MCF 10A (cell line): ENCODE measurements around the gene ELL. TPM values are rescaled to one million over a fixed set of nuclear protein-coding genes. Genes with fewer than 3 reads are reported as not detected.

ENCODE experiments used
- BruUV-seq: library from RNA; stranded (reverse); fragments of 400-500 nt; replicated peaks from 2 replicates; lab custom pipeline; 2021; lab: Mats Ljungman, UMichigan
- CTCF ChIA-PET: fragments of 300-600 bp; sonication (Branson Sonifier 250); formaldehyde crosslinking; extraction: SDS; loops from one replicate; lab custom pipeline; 2021; ENCODE audit warnings: antibody characterized with exemption, inconsistent platforms; lab: Yijun Ruan, JAX
- POLR2A ChIA-PET: fragments of 300-600, 350-650 bp; sonication (Branson Sonifier 250); formaldehyde crosslinking; extraction: SDS; loops from one replicate; lab custom pipeline; 2020; ENCODE audit warnings: antibody characterized with exemption, inconsistent platforms; lab: Yijun Ruan, JAX
- DNase-seq: peaks from one replicate; pipeline ENCODE4 v3.0.0-alpha.2; 2018; ENCODE audit not compliant: unreplicated experiment
- H3K27ac Mint-ChIP-seq: one replicate; pipeline ENCODE4 v1.8.0; 2022; ENCODE audit warnings: mild to moderate bottlenecking, low read depth, mixed read lengths; ENCODE audit not compliant: unreplicated experiment
- H3K27me3 Mint-ChIP-seq: one replicate; pipeline ENCODE4 v1.8.0; 2022; ENCODE audit warnings: mixed read lengths; ENCODE audit not compliant: insufficient read depth, unreplicated experiment
- H3K36me3 Mint-ChIP-seq: one replicate; pipeline ENCODE4 v1.8.0; 2022; ENCODE audit warnings: mild to moderate bottlenecking, moderate library complexity, mixed read lengths; ENCODE audit not compliant: insufficient read depth, unreplicated experiment
- H3K4me1 Mint-ChIP-seq: one replicate; pipeline ENCODE4 v1.8.0; 2022; ENCODE audit warnings: mixed read lengths; ENCODE audit not compliant: insufficient read depth, unreplicated experiment
- H3K4me3 Mint-ChIP-seq: one replicate; pipeline ENCODE4 v1.8.0; 2022; ENCODE audit warnings: mild to moderate bottlenecking, moderate library complexity, mixed read lengths; ENCODE audit not compliant: unreplicated experiment
- H3K9me3 Mint-ChIP-seq: one replicate; pipeline ENCODE4 v1.8.0; 2022; ENCODE audit warnings: mixed read lengths; ENCODE audit not compliant: unreplicated experiment
- CTCF ChIP-seq: fragments of 200-600 bp; IDR thresholded peaks from one replicate; pipeline ENCODE4 v1.8.0; 2022; ENCODE audit warnings: antibody characterized with exemption, mild to moderate bottlenecking; ENCODE audit not compliant: unreplicated experiment
- intact Hi-C: fragments of 100-400 bp; cut with micrococcal nuclease; formaldehyde crosslinking; loops from 2 replicates; pipeline ENCODE4 v1.14.1; 2022
- total RNA-seq: library from RNA; stranded (reverse); gene quantifications from 2 replicates; pipeline ENCODE4 v1.2.3, GENCODE V29; 2022

The ELL gene
- total RNA-seq, 1 experiment from 2014 or later, result 22.4 TPM

GRCh38 chr19:18396471-18397241 is 125.2 kb downstream of the ELL start:
- DNase-seq, result no peak
- intact Hi-C loops, result no loop called here
- H3K36me3 Mint-ChIP-seq, result no peaks in the 10 kb centered on the region
- TF ChIP-seq CTCF, result no peak
- no peak overlapping the region for H3K4me3 Mint-ChIP-seq
- no peak overlapping the region for H3K27ac Mint-ChIP-seq
- peaks cover 6% of the 10 kb centered on the region for H3K4me1 Mint-ChIP-seq
- no peaks in the 10 kb centered on the region for H3K27me3 Mint-ChIP-seq
- ChIA-PET POLR2A (interaction anchor here (0.5 kb wide), 1 partner anchor 74 kb away, joined by 3 read pairs; the partner anchor contains the start of gene LSM4), CTCF (interaction anchor here (0.7 to 1.0 kb wide), 3 partner anchors 11 to 43 kb away, joined by 3 read pairs; partner anchors contain the start of gene GDF15)
- no TSS peak for BruUV-seq
- no peaks in the 10 kb centered on the region for H3K9me3 Mint-ChIP-seq

DNA sequence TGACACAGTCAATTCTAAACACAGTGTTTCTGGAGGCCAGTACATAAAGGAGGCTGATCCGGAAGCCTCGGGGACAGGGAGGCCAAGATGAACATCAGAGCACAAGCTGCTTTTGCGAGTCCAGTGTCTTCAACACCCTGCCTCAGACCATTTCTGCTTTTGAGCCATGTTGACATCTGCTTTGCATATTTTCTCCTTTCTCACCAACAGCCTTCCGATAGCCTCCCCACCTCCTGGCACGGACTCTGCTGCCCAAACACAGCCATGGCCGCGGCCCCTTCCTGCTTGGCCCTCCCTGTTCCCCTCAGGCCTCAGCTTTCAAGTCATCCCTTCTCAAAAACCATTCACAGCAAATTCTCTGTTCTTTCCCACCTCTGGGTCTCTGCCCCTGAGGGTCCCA is 128.0 kb downstream of the ELL start:
- ChIA-PET CTCF (interaction anchor here (0.6 to 1.2 kb wide), 3 partner anchors 17 to 50 kb away, joined by 3 to 4 read pairs (median 3); no protein-coding TSS in a partner anchor), POLR2A (no interaction called here)
- intact Hi-C loops, result no loop called here
- BruUV-seq, result no TSS peak
- DNase-seq, result no peak
- Mint-ChIP-seq H3K27ac (no peak overlapping the region), H3K4me1 (peaks cover 12% of the 10 kb centered on the region), H3K36me3 (peaks cover 22% of the 10 kb centered on the region), H3K9me3 (no peaks in the 10 kb centered on the region), H3K4me3 (no peak overlapping the region), H3K27me3 (no peaks in the 10 kb centered on the region)
- TF ChIP-seq CTCF, result no peak

DNA sequence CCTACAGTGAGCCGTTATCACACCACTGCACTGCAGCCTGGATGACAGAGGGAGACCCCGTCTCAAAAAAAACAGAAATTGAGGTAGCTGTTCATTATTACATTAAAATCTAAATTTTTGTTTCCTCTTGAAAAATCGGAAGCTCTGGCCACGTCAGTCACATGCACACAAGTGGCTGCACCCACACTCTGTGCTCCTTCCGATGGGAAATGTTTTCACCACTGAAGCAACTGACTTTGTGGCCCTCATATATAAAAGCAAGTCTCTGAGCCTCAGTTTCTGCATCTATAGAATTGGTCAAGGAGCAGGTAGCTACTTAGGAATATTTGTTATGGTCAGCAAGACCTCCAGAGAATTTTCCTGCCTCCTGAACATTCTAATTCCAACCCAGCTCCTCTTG is 128.9 kb downstream of the ELL start:
- DNase-seq, result no peak
- TF ChIP-seq CTCF, result no peak
- Mint-ChIP-seq H3K4me3 (no peak overlapping the region), H3K27ac (no peak overlapping the region), H3K27me3 (no peaks in the 10 kb centered on the region), H3K4me1 (peaks cover 9% of the 10 kb centered on the region), H3K36me3 (peaks cover 28% of the 10 kb centered on the region), H3K9me3 (no peaks in the 10 kb centered on the region)
- BruUV-seq, result no TSS peak
- intact Hi-C loops, result no loop called here
- CTCF ChIA-PET, result interaction anchor here (0.6 to 5.5 kb wide), 4 partner anchors 9 to 68 kb away, joined by 3 to 38 read pairs (median 4); no protein-coding TSS in a partner anchor
- POLR2A ChIA-PET, result interaction anchor here (1.5 kb wide), 1 partner anchor 114 kb away, joined by 3 read pairs; no protein-coding TSS in a partner anchor

Other genes starting within 250 kb of the ELL start
- gene IQCN, start 247.6 kb downstream of the ELL start, total RNA-seq, result 0.26 and 0.42 TPM in 2 replicates
- gene JUND, start 240.4 kb downstream of the ELL start, total RNA-seq, result 120 and 123 TPM in 2 replicates
- gene LSM4, start 199.0 kb downstream of the ELL start, total RNA-seq, result 172 and 193 TPM in 2 replicates
- 6.5 and 11.9 TPM in 2 replicates for gene PGPEP1, start 181.5 kb downstream of the ELL start, total RNA-seq
- 193 and 288 TPM in 2 replicates for gene GDF15, start 135.9 kb downstream of the ELL start, total RNA-seq
- gene LRRC25, start 124.4 kb downstream of the ELL start, total RNA-seq, result not detected in 2 replicates
- 22.3 and 26.3 TPM in 2 replicates for gene SSBP4, start 102.7 kb downstream of the ELL start, total RNA-seq
- 6.8 and 7.7 TPM in 2 replicates for gene ISYNA1, start 83.9 kb downstream of the ELL start, total RNA-seq
- gene FKBP8, start 21.5 kb upstream of the ELL start, total RNA-seq, result 142 and 154 TPM in 2 replicates
- 120 and 126 TPM in 2 replicates for gene KXD1, start 35.8 kb upstream of the ELL start, total RNA-seq
- 1,330 and 1,392 TPM in 2 replicates for gene UBA52, start 49.8 kb upstream of the ELL start, total RNA-seq
- 29.6 and 49.3 TPM in 2 replicates for gene REX1BD, start 66.7 kb upstream of the ELL start, total RNA-seq
- gene CRLF1, start 84.7 kb upstream of the ELL start, total RNA-seq, result 4.3 and 4.8 TPM in 2 replicates
- 0.33 and 0.64 TPM in 2 replicates for gene TMEM59L, start 90.8 kb upstream of the ELL start, total RNA-seq
- gene KLHL26, start 115.0 kb upstream of the ELL start, total RNA-seq, result 6.6 and 8.9 TPM in 2 replicates
- gene CRTC1, start 161.6 kb upstream of the ELL start, total RNA-seq, result 8.6 and 11.1 TPM in 2 replicates